Endometrium (tissue), 2 donors: ENCODE data around the gene EDDM3A.
"Not testable (repeated sequence)": the region's sequence is repeated elsewhere in the genome, so short reads cannot be mapped to it uniquely, and the experiment has no call there.

Experiments
- FAIRE-seq: peaks from 2 replicates; lab custom pipeline; 2012; peaks lifted over from hg19 to GRCh38; lab: Jason Lieb, UNC
- donor health status: control.
- donor health status: control.

EDDM3A gene, protein sequence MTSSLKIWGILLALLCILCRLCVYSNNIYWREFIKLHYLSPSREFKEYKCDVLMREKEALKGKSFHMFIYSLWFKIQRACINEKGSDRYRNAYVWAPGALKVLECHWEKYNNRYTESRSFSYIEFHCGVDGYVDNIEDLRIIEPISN

DNA sequence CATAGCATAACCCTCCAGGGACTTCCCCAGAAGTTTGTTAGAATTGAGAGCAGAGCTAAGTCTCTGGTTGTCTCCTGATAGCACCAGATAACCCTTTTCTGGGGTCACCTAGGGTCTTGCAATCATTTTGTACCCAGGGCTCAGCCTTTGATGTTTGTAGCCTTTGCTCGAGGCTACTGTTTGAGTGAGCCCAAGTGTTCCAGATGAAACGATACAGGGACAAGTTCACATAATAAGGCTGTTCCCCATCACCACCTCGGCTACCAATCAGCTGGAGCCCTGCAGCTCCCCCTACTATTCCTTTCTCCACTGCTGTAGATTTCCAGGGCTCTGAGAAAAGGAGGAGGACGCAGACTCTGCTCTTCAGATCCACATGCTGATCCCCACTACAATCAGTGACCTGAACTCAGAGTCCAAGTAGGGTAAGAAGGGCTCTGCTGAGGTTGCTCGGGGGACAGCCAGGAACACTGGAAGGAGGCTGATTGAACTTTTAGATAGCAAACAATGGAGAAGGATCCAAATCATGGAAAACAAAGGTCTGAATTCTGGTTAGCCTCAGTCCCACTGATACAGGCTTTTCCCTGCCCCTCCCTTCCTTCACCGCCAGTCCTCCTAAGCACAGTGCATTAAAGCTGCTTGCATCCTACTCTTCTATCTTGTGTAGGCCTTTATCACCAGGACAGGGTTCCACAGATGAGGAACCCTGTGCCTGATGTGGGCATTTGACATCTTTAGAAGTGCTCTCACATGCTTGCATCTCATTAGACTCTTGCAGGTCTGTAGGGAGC lies at the start of gene EDDM3A:
Gene EDDM3A, plus strand, starts transcription at position 317 of the 788 bp plus-strand sequence. CDS start 1,694 bp downstream, outside the sequence.
- no peak for FAIRE-seq

DNA sequence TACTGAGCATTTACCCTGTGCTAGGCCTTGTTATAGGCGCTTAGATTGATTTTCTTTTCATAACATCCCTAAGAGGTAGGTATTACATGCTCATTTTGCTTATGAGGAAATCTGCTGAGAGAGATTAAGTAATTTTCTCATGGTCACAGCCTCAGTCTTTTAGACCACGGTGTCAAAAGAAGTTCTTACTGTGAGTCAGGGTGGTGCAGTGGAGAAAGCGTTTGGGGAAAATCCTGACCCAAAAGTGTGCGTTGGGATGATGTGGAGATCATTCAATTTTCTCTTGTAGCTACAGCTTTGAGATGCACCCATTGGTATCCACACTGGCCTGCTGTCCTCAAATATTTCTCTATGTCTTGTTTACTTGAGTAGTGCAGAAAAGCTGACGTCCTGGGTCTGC lies 48.9 kb upstream of the EDDM3A start:
- FAIRE-seq, result no peak

DNA sequence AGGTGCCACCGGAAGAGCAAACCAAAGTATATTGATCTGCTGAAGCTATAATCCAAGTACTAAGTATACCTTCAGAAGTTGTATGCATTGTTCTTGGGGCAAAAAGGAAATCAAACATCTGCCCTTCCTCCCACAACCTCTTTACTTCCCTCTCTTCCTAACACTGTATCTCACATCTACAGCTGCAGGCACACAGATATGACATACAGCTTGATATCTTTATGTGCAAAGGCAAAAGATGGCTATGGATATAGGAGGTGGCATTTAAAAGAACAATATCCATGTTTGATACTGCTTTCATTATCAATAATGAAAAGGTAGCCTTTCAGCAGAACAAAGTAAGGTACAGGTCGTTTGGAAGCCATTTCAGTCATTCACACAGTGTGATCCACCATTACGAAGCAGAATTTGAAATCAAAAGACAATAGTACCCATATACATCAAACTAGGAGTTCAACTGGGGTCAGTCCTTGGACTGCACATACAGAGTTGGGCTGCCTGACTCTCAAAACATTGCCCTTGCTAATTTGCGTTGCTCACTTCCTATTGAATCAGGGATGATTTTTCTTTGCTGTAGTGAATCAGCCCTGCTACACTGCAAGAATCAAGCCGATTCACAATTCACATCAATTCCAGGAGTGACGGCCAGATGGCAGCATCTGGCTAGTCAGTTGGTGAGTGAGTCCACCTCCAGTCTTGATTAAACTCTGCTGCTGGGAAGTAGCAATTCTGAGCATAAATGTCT lies 48.2 kb upstream of the EDDM3A start:
- no peak for FAIRE-seq

DNA sequence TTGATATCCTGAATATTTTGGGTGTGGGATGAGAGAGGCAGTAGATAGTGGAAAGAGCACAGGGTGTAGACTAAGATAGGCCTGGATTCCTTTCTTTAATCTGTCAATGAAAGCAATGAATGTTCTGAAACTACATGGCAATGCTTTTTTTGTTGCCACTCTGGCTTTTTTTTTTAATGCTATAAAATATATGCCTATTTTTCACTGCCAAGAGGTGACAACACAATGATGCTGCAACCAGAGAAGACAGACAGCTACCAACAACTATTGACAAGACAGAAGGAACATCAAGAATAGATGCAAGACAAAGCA lies 47.7 kb upstream of the EDDM3A start:
- no peak for FAIRE-seq

DNA sequence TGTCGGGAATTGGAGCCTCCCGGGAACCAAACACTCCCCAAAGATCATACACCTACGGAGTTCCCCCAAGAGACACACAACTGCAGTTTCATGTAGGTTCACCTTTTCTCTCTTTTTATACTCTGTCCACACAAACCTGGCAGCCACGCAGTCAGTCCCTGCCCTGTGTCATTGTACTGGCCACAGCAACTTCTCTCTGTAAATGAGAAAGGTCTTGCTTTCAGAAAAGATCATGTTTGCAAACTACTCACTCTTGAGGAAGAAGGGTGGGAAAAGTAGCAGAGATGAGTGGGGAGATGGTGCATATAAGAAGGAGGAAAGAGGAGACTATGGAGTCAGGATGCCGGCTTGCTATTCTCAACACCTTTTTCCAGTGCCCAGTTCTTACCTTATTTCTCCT lies 46.8 kb upstream of the EDDM3A start:
- no peak for FAIRE-seq

DNA sequence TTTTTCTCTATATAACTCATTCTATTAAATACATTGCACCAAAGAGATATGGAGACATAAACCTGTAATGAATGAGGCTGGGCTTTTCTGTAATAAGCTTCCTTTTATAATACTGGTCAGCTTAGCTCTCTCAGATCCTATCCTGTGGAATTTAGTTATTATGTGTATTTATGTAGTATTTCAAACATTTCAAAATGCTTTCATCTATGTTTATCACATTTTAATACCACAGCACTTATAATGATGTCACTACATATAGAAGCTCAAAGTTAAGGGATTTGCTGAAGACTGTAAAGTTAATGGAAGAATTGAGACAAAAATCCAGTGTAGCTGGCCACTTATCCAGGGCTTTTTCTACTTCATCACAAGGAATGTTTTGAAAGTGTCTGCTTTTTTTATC lies 45.8 kb upstream of the EDDM3A start:
- no peak for FAIRE-seq

DNA sequence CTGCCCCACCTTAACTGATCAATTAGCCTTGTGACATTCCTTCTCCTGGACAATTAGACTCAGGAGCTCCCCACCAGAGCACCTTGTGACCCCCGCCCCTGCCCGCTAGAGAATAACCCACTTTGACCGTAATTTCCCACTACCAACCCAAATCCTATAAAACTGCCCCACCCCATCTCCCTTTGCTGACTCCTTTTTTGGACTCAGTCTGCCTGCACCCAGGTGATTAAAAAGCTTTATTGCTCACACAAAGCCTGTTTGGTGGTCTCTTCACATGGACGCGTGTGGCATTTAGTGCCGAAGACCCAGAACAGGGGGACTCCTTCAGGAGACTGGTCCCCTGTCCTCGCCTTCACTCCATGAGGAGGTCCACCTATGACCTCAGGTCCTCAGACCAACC lies 44.7 kb upstream of the EDDM3A start:
- not testable (repeated sequence) for FAIRE-seq

DNA sequence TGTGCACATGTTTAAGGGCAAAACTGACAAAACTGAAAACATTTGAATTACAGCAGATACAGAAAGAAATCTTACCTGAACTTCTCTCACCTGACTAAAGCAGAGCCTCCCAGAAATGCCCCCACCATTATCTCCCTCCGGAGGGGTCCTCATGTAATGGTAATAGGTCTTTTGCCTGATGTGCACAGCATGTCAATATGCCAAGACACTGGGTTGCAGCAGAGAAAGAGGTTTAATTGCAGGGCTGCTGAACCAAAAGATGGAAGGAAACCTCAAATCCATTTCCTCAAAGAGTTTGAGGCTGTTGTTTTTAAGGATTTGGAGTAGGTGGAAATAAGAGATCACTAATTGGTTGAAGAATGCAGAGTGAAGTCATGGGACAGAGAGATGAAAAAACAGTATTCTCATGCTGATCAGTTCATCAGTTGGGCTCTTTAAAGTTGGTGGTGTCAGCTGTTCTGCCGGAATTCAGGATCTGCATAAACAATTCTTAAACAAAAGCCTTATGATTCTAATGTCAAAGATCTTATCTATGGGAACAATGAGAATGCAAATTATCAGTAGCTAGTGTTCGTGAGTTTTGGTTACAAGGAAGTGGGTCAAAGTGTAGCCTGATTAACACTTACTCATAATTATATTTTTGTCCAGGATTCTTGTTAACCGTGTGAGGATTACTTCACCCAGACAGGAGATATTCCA lies 38.9 kb upstream of the EDDM3A start:
- FAIRE-seq, result no peak

DNA sequence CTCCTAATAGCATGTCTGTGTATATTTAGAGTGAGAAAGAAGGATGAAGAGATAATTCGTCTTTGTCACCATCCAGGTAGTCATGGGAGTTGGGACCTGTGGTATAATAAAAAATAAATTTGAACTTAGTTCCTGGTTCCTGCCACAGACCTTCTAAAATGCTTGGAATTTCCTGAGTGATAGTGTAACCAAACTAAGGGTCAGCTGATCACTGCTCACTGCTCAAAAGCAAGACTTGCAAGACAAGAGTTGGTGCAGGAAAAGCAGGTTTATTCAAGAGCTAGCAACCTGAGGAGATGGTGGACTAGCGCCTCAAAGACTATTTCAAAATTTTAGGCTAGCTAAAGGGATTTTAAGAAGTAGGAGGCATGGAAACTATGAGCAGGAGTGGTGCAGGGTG lies 38.1 kb upstream of the EDDM3A start:
- FAIRE-seq, result no peak

DNA sequence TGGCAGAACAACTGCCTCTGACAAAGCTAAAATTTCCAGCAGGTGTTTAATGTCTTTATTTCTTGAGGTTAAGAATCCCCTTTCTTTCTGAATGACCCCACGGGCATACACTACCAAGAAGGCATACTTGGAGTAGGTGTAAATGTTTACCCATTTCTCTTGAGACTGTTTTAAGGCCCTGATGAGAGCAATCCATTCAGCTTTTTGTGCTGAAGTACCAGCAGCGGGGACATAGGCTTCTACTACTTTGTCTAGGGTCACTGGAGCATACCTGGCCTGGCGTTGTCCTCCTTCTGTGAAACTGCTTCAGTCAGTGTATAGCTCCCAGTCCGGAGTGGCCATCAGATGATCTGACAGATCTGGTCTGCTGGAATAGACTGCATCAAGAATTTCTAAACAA lies 34.4 kb upstream of the EDDM3A start:
- no peak for FAIRE-seq

DNA sequence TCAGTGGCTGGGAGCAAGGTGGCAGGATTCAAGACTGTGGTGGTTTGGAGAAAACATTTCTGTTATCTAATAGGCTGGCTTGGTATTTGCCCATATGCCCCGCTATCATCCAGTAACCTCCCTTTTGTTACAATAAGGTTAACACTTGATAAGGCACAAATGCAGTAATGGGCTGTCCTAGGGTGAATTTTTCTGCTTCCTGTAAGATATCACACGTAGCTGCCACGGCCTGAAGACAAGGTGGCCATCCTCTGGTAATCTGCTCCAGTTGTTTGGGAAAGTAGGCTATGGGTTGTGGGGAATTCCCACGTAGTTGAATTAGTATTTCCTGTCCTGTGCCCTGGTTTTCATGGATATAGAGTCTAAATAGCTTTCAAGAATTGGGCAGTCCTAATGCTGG lies 34.0 kb upstream of the EDDM3A start:
- no peak for FAIRE-seq

DNA sequence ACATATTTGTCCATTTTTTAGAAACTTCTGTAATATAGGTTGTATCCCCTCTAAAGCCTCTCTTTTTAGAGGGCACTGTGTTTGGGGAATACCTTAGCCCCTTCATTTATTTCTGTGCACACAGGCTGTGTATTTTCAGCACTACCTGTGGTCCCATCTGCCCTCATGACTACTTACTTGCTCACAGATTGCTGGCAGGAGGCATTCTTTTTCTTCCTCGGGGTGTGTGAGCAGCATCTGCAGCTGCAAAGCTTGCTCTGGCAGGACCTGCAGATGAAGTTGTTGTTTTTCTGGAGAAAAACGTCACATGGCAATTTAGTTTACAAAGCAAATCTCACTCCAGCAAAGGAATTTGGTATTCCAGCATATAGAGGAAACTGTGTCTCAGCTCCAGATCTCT lies 32.8 kb upstream of the EDDM3A start:
- FAIRE-seq, result no peak

DNA sequence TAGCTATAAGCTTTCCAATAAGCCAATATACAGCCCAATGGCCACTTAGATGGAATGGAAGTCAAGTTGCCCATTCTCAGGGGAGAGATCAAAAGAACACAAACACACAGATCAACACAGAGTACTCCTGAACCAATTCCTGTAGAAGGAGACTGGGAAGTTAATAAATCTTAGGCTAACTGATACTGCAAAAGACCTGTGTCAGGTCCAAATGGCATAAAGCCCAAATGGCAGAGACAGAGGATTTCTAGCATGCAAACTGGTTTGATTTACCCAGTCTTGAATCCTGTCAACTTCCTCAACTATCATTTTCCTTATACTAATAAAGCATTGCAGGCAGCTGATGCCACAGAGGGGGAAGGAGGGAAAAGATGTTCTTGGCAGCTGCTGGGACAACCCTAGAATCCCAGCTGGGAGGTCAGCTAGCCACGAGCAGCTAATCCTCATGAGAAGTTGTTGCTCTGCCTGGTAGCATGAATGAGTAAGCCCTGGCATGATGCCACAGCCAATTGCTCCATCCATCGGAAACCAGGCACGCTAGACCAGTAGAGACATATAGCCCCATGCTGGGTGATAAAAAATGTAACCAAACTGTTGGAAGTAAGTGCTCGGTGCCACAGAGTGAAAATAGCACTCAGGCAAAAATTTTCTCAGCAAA lies 31.0 kb upstream of the EDDM3A start:
- no peak for FAIRE-seq

DNA sequence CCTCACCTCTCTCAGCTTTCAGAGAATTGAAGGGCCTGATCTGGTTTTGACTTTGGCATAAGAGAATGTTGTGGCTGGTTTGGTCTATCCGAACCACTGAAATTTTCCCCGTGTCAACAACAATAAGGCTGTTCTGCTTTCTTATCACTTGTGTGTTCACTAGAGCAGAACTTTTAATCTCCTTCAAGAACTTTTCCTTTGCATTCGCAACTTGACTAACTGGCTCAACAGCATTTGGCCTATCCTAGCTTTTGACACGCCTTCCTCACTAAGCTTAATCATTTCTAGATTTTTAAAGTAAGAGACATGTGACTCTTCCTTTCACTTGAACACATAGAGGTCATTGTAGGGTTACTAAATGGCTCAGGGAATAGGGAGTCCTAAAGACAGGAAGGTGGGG lies 25.9 kb upstream of the EDDM3A start:
- no peak for FAIRE-seq

DNA sequence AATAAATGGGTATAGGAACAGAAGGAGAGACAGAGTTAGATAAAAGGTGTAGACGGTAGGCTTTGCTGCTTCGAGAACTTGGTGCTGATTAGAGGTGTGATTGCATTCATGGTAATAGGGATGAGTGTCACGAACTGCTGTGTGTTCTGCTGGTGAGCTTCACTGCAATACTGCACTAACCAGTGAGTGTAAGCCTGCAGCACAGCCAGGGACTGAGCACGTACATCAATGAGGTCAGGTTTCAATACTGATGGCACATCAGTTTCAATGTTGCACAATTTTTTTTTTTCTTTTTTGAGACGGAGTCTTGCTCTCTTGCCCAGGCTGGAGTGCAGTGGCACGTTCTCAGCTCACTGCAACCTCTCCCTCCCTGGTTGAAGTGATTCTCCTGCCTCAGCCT lies 24.9 kb upstream of the EDDM3A start:
- FAIRE-seq, result no peak

DNA sequence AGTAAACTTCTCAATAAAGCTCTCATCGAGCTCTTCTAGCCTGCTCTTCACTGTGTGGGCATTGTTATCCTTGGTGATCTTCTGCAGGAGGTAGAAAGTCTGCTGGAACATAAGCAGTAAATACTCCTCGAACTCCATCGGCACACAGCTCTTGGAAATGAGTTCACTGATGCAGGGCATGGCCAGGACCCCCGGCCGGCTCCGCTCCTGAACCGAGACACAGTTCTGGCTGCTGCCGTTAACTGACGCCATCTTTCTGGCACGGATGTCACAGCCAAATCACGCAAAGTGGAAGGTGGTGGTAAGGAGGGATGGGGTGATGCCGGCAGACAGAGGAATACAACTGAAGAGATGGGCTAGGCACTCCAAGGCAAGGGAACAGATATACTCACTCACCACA lies 23.7 kb upstream of the EDDM3A start:
- FAIRE-seq, result no peak

DNA sequence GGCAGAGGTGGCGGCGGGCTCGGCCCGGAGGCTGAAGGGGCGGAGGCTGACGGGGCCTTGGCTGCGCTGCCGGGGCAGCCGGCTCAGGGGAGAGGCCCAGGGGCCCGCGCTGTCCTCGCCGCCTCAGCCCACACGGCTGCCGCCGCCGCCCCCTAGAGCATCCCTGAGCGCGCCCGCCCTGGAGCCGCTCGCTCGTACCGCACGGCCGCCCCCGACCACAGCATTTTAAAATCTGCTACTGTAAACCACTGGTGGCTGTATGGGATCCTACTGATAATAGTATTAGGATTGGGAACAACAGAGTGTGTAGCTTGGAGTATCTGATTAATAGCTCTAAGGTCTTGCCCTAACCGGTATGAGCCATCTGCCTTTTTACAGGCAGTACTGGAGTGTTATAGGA lies 22.2 kb upstream of the EDDM3A start:
- no peak for FAIRE-seq

DNA sequence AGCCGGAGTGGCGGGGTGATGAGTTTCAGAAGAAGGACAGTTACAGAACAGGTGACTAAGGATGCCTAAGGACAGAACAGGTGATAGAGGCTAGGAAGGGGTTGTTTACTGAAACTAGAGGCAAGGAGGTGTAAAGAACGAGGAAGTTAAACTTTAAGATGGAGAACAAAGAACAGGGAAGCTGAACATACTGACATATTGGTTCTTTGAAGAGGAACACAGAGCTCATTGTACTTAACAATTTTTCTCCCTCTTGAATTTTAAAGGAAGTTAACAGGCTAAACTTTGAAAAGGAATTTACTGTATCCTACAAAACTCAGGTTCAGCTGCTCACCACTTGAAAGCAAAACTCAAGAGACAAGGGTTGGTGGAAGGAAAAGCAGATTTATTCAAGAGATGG lies 19.6 kb upstream of the EDDM3A start:
- not testable (repeated sequence) for FAIRE-seq

DNA sequence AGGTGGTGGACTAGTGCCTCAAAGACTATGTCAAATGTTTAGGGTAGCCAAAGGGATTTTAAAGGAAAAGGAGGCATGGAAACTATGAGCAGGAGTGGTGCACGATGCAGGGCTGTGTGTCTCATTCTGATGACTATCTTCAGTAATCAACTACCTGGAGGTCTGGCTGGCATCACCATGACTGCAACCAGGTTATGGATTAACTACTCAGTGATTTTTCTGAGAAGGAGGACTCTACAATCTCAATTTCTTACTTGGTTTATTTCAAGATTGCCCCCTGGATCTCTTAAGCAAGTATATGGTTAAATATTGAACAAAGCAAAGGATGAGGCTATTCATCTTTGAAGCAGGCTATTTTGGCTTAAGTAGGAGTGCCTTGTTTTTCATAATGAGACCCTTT lies 19.2 kb upstream of the EDDM3A start:
- no peak for FAIRE-seq

DNA sequence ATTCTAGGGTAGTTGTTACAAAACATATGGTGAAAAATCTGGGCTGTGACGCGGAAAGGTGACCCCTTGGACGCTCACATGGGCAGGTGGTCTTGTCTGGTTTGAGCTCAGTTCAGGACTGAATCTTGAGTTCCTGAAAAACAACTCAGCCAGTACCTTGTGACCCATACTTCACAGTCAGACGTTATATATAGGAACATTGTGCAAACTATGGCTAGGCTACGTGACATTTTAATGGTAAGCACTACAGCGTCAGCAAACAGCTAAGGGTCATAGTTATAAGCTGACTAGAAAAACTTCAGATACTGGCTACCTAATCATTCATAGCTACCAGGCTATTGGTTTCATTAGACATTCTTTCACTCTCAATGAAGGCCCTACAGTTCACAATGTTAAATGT lies 14.8 kb upstream of the EDDM3A start:
- no peak for FAIRE-seq

DNA sequence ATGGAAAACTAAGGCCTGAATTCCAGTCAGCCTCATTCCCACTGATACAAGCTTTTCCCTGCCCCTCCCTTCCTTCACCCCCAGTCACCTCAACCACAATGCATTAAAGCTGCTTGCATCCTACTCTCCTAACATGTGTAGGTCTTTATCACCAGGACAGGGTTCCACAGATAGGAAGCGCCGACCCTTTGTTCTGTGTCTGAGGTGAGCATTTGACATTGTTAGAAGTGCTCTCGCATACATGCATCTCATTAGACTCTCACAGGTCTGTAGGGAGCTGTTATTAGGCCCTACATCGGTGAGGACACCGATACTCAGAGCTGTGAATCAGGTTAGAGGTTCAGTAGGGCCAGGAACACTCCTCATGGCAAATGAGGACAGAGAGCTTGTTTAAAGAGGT lies 13.2 kb upstream of the EDDM3A start:
- no peak for FAIRE-seq

DNA sequence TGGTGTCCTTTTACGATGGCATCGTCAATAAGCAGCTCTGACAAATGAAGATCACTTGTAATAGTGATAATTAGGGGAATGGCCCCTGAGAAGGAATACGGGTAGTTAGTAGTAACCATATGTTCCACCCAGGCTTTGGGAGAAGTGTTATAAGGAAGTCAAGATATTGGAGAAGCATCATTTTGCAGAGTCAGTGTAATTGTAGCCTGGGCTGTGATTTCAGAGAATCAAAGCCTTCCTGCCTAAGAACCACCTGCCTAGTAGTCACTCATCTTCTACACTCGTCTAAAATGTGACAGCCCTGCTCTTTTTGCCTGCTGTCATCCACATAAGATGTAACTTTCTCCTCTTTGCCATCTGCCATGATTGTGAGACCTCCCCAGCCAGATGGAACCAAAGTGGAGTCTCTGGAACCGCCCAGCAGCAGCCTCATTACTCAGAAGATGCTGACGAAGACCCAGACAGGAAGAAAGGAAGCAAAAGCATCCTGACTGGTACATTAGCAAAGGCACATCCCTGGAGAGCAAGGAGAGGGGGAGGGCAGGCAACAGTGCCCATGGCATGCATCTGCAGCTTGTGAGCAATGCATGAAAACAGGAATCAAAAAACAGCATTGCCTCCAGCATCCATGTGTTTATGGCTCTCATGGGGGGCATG lies 12.6 kb upstream of the EDDM3A start:
- no peak for FAIRE-seq
